K562 (cell line): Measurements from ENCODE around the gene KIAA0319L. TPM values are rescaled to one million over a fixed set of nuclear protein-coding genes. Genes with fewer than 3 reads are reported as not detected.

Source experiments
- BRF1 ChIP-seq: IDR thresholded peaks from 3 replicates; pipeline ENCODE4 v1.6.1; 2011; ENCODE audit warnings: borderline replicate concordance, mild to moderate bottlenecking; ENCODE audit not compliant: insufficient read length; ENCODE audit errors: extremely low read depth
- CSDE1 ChIP-seq, 2 experiments: fragments of 450-650 bp; IDR thresholded peaks; 2 replicates each; pipeline ENCODE4 v1.6.1; 2016; ENCODE audit warnings: mild to moderate bottlenecking in 1 of 2
- HLTF ChIP-seq: fragments of 450-650 bp; IDR thresholded peaks from 2 replicates; pipeline ENCODE4 v1.6.1; 2016
- PCBP2 ChIP-seq: fragments of 200-400 bp; formaldehyde crosslinking; IDR thresholded peaks from 2 replicates; pipeline ENCODE4 v1.6.1; 2018; ENCODE audit warnings: low read length, low read depth, mild to moderate bottlenecking, moderate library complexity; ENCODE audit not compliant: poor library complexity, severe bottlenecking
- RBBP5 ChIP-seq: fragments of 200-600 bp; sonication (generic); IDR thresholded peaks from 2 replicates; pipeline ENCODE4 v1.6.1; 2012; ENCODE audit warnings: borderline replicate concordance, mild to moderate bottlenecking, low read length, control low read depth, inconsistent platforms; ENCODE audit not compliant: insufficient read depth, poor library complexity, severe bottlenecking
- SMARCC2 ChIP-seq: fragments of 450-650 bp; IDR thresholded peaks from 2 replicates; pipeline ENCODE4 v1.6.1; 2017; ENCODE audit warnings: antibody characterized with exemption, moderate library complexity, mild to moderate bottlenecking, low read depth
- polyA plus RNA-seq, 8 experiments: library from polyadenylated mRNA; depleted of rRNA in 4 of 8; stranded (reverse) in 5 of 8; unstranded in 3 of 8; fragments of >200 nt; fragmentation: Nextera tagmentation in 2 of 8; fragmentation: Illumina TruSeq in 1 of 8; extraction: Ambion mirVana in 2 of 8; extraction: Trizol in 1 of 8; gene quantifications; 2 replicates each; pipeline versions ENCODE4 v1.2.1 to v1.2.3, GENCODE V29; 2011 to 2014; ENCODE audit warnings: inconsistent platforms in 1 of 8, missing spikeins in 1 of 8
- total RNA-seq, 7 experiments: library from RNA; depleted of rRNA in 6 of 7; stranded (reverse); fragments of >200 nt in 6 of 7; fragmentation: Illumina TruSeq in 2 of 7; extraction: Trizol in 2 of 7; gene quantifications; 2 replicates each; pipeline versions ENCODE4 v1.2.1 to v1.2.3, GENCODE V29; 2011 to 2021; ENCODE audit warnings: low replicate concordance in 1 of 7
- TF ChIP-seq, protein P1 (sequence below): fragments of 450-650 bp; IDR thresholded peaks from 2 replicates; pipeline ENCODE4 v1.7.0; 2016; ENCODE audit warnings: borderline replicate concordance
- TF ChIP-seq, protein P2 (sequence below): sonication (generic); formaldehyde crosslinking; IDR thresholded peaks from 2 replicates; pipeline ENCODE4 v1.8.0; 2022; ENCODE audit warnings: missing genetic modification reagents, mild to moderate bottlenecking, moderate library complexity, borderline replicate concordance
- TF ChIP-seq, protein P3 (sequence below): fragments of 250-450 bp; sonication (Bioruptor Pico); IDR thresholded peaks from 2 replicates; pipeline ENCODE4 v1.4.0; 2020; ENCODE audit warnings: mild to moderate bottlenecking, moderate library complexity
- TF ChIP-seq, protein P4 (sequence below): fragments of 150-350 bp; conservative IDR thresholded peaks from 2 replicates; pipeline ENCODE4 v1.6.1; 2014; ENCODE audit warnings: low read length
- TF ChIP-seq, protein P5 (sequence below): sonication (generic); formaldehyde crosslinking; IDR thresholded peaks from 2 replicates; pipeline ENCODE4 v1.8.0; 2022; ENCODE audit warnings: mild to moderate bottlenecking, missing genetic modification reagents

Gene KIAA0319L
- total and polyA plus RNA-seq, 9 of the 15 experiments (the other 6 are each of a cell fraction or from before 2014, with no cell fraction given): 2.4 to 51.7 (median 27.4) TPM

DNA sequence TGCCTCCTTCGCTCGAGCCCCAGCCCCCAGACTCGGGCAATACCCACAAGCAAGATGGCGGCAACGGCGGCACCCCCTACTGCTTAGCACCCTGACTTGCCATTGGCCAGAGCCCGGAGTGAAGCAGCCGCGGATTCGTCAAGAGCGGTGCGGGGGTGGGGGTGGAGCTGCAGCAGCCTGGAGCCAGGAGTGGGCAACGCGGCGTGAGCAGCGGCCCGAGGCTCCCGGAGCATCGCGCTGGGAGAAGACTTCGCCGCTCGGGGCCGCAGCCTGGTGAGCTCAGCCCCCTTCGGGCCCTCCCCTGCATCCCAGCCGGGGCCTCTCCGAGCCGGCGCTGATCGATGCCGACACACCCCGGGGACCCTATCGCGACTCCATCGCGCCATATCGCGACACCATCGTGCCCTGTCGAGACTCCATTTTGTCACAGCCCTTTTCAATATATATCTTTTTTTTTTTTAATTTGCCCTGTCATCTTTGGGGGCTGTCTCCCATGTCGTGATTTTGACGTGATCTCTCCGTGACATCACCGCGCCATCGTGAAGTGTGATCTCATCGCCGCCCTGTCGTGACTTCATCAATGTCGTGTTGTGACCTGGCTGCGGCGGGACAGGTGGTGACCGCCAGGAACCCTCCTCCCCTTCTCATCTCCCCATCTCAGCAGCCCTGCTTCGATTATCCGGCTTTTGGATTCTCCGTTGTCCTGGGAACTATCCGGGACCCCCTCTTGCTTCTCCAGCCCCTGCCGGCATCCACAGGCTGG is 589 bp upstream of the KIAA0319L start, which contains the start of gene NCDN (continued):
- TF ChIP-seq, protein P1, sequence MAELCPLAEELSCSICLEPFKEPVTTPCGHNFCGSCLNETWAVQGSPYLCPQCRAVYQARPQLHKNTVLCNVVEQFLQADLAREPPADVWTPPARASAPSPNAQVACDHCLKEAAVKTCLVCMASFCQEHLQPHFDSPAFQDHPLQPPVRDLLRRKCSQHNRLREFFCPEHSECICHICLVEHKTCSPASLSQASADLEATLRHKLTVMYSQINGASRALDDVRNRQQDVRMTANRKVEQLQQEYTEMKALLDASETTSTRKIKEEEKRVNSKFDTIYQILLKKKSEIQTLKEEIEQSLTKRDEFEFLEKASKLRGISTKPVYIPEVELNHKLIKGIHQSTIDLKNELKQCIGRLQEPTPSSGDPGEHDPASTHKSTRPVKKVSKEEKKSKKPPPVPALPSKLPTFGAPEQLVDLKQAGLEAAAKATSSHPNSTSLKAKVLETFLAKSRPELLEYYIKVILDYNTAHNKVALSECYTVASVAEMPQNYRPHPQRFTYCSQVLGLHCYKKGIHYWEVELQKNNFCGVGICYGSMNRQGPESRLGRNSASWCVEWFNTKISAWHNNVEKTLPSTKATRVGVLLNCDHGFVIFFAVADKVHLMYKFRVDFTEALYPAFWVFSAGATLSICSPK: peak; percentile 97; the same call in 1 of the 2 replicates
- TF ChIP-seq, protein P2, sequence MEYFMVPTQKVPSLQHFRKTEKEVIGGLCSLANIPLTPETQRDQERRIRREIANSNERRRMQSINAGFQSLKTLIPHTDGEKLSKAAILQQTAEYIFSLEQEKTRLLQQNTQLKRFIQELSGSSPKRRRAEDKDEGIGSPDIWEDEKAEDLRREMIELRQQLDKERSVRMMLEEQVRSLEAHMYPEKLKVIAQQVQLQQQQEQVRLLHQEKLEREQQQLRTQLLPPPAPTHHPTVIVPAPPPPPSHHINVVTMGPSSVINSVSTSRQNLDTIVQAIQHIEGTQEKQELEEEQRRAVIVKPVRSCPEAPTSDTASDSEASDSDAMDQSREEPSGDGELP: no peak; the same call in 1 of the 2 replicates
- TF ChIP-seq, protein P3, sequence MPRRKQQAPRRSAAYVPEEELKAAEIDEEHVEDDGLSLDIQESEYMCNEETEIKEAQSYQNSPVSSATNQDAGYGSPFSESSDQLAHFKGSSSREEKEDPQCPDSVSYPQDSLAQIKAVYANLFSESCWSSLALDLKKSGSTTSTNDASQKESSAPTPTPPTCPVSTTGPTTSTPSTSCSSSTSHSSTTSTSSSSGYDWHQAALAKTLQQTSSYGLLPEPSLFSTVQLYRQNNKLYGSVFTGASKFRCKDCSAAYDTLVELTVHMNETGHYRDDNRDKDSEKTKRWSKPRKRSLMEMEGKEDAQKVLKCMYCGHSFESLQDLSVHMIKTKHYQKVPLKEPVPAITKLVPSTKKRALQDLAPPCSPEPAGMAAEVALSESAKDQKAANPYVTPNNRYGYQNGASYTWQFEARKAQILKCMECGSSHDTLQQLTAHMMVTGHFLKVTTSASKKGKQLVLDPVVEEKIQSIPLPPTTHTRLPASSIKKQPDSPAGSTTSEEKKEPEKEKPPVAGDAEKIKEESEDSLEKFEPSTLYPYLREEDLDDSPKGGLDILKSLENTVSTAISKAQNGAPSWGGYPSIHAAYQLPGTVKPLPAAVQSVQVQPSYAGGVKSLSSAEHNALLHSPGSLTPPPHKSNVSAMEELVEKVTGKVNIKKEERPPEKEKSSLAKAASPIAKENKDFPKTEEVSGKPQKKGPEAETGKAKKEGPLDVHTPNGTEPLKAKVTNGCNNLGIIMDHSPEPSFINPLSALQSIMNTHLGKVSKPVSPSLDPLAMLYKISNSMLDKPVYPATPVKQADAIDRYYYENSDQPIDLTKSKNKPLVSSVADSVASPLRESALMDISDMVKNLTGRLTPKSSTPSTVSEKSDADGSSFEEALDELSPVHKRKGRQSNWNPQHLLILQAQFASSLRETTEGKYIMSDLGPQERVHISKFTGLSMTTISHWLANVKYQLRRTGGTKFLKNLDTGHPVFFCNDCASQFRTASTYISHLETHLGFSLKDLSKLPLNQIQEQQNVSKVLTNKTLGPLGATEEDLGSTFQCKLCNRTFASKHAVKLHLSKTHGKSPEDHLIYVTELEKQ (CRISPR knock-in tag): no peak
- no peak for TF ChIP-seq PCBP2
- TF ChIP-seq, protein P4, sequence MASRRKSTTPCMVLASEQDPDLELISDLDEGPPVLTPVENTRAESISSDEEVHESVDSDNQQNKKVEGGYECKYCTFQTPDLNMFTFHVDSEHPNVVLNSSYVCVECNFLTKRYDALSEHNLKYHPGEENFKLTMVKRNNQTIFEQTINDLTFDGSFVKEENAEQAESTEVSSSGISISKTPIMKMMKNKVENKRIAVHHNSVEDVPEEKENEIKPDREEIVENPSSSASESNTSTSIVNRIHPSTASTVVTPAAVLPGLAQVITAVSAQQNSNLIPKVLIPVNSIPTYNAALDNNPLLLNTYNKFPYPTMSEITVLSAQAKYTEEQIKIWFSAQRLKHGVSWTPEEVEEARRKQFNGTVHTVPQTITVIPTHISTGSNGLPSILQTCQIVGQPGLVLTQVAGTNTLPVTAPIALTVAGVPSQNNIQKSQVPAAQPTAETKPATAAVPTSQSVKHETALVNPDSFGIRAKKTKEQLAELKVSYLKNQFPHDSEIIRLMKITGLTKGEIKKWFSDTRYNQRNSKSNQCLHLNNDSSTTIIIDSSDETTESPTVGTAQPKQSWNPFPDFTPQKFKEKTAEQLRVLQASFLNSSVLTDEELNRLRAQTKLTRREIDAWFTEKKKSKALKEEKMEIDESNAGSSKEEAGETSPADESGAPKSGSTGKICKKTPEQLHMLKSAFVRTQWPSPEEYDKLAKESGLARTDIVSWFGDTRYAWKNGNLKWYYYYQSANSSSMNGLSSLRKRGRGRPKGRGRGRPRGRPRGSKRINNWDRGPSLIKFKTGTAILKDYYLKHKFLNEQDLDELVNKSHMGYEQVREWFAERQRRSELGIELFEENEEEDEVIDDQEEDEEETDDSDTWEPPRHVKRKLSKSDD: peak; percentile 63; the same call in 1 of the 2 replicates
- TF ChIP-seq, protein P5, sequence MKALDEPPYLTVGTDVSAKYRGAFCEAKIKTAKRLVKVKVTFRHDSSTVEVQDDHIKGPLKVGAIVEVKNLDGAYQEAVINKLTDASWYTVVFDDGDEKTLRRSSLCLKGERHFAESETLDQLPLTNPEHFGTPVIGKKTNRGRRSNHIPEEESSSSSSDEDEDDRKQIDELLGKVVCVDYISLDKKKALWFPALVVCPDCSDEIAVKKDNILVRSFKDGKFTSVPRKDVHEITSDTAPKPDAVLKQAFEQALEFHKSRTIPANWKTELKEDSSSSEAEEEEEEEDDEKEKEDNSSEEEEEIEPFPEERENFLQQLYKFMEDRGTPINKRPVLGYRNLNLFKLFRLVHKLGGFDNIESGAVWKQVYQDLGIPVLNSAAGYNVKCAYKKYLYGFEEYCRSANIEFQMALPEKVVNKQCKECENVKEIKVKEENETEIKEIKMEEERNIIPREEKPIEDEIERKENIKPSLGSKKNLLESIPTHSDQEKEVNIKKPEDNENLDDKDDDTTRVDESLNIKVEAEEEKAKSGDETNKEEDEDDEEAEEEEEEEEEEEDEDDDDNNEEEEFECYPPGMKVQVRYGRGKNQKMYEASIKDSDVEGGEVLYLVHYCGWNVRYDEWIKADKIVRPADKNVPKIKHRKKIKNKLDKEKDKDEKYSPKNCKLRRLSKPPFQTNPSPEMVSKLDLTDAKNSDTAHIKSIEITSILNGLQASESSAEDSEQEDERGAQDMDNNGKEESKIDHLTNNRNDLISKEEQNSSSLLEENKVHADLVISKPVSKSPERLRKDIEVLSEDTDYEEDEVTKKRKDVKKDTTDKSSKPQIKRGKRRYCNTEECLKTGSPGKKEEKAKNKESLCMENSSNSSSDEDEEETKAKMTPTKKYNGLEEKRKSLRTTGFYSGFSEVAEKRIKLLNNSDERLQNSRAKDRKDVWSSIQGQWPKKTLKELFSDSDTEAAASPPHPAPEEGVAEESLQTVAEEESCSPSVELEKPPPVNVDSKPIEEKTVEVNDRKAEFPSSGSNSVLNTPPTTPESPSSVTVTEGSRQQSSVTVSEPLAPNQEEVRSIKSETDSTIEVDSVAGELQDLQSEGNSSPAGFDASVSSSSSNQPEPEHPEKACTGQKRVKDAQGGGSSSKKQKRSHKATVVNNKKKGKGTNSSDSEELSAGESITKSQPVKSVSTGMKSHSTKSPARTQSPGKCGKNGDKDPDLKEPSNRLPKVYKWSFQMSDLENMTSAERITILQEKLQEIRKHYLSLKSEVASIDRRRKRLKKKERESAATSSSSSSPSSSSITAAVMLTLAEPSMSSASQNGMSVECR (CRISPR knock-in tag): peak; percentile 56; the same call in 1 of the 2 replicates
- peak in 1 of 2 experiments; percentile 30; a peak in 1 of 4 replicates for TF ChIP-seq CSDE1 (IDR thresholded peaks at IDR 0.05)
- TF ChIP-seq HLTF: no peak; the same call in 1 of the 2 replicates
- 0 out of 2 replicates have a peak, but pooled peaks have one; percentile 28 for TF ChIP-seq SMARCC2
- no peak for TF ChIP-seq BRF1
- peak; percentile 48 for TF ChIP-seq RBBP5
